A549 (cell line): ENCODE results near the gene VPS29. TPM values are rescaled to one million over a fixed set of nuclear protein-coding genes. Genes with fewer than 3 reads are reported as not detected.

Experiments used
- ATAC-seq, 2 experiments: fragments of 200-7000 bp in 1 of 2; fragments of >200 bp in 1 of 2; cut with Nextera tagmentation in 1 of 2; cut with Tn5 transposase in 1 of 2; 3 replicates each; pipeline versions ENCODE4 v1.8.0 to v1.9.1; 2018 to 2020; ENCODE audit warnings: mild to moderate bottlenecking in 1 of 2, moderate library complexity in 1 of 2
- CTCF ChIA-PET: fragments of 300-600 bp; sonication (Branson Sonifier 250); formaldehyde crosslinking; extraction: SDS; loops from one replicate; lab custom pipeline; 2021; ENCODE audit warnings: antibody characterized with exemption, inconsistent platforms; lab: Yijun Ruan, JAX
- POLR2A ChIA-PET: fragments of 350-600 bp; formaldehyde crosslinking; extraction: SDS; loops from one replicate; lab custom pipeline; 2021; ENCODE audit warnings: antibody characterized with exemption, inconsistent platforms; lab: Yijun Ruan, JAX
- DNase-seq, 2 experiments: peaks; one replicate each; pipeline versions ENCODE4 v3.0.0 to v3.0.0-alpha.2; 2011 to 2016; ENCODE audit warnings: low read depth in 1 of 2, low spot score in 1 of 2
- FAIRE-seq: peaks from 2 replicates; lab custom pipeline; 2011; peaks lifted over from hg19 to GRCh38; lab: Jason Lieb, UNC
- H3K27ac ChIP-seq, 2 experiments: fragments of >200 bp; sonication (Bioruptor Twin); formaldehyde crosslinking; 3 replicates each; pipeline ENCODE4 v1.5.1; 2016 to 2017
- H3K4me1 ChIP-seq: fragments of >200 bp; sonication (Bioruptor Twin); formaldehyde crosslinking; 3 replicates; pipeline ENCODE4 v1.6.1; 2016
- H3K4me2 ChIP-seq: fragments of >200 bp; sonication (Bioruptor Twin); formaldehyde crosslinking; 3 replicates; pipeline ENCODE4 v1.6.1; 2016
- H3K4me3 ChIP-seq: fragments of >200 bp; sonication (Bioruptor Twin); formaldehyde crosslinking; 3 replicates; pipeline ENCODE4 v1.5.1; 2016
- H3K9me3 ChIP-seq: fragments of >200 bp; sonication (Bioruptor Twin); formaldehyde crosslinking; 3 replicates; pipeline ENCODE4 v1.6.1; 2016
- ATOH8 ChIP-seq: fragments of 250-450 bp; sonication (Bioruptor Pico); IDR thresholded peaks from 2 replicates; pipeline ENCODE4 v1.5.0; 2020; ENCODE audit warnings: low read depth, mild to moderate bottlenecking, moderate library complexity
- BHLHE40 ChIP-seq: IDR thresholded peaks from 2 replicates; pipeline ENCODE4 v1.6.1; 2012; ENCODE audit warnings: low read depth, low read length, inconsistent platforms
- CEBPB ChIP-seq, 2 experiments: fragments of >200 bp in 1 of 2; sonication (Bioruptor Twin) in 1 of 2; formaldehyde crosslinking in 1 of 2; IDR thresholded peaks; 2 replicates each; pipeline ENCODE4 v1.6.1; 2012 to 2016
- E2F6 ChIP-seq: IDR thresholded peaks from 2 replicates; pipeline ENCODE4 v1.6.1; 2012; ENCODE audit warnings: low read depth, borderline replicate concordance
- FOSB ChIP-seq: fragments of 250-450 bp; sonication (Bioruptor Pico); IDR thresholded peaks from 2 replicates; pipeline ENCODE4 v1.5.0; 2020; ENCODE audit warnings: mild to moderate bottlenecking, moderate library complexity
- HOXB5 ChIP-seq: fragments of 250-450 bp; sonication (Bioruptor Pico); IDR thresholded peaks from 2 replicates; pipeline ENCODE4 v1.5.0; 2020; ENCODE audit warnings: mild to moderate bottlenecking, moderate library complexity
- JUN ChIP-seq, 2 experiments: fragments of >200 bp; sonication (Bioruptor Twin); formaldehyde crosslinking; IDR thresholded peaks; 2 replicates in 1 of 2; 3 replicates in 1 of 2; pipeline ENCODE4 v1.6.1; 2016 to 2017
- KDM5A ChIP-seq: fragments of 200-600 bp; sonication (generic); IDR thresholded peaks from 2 replicates; pipeline ENCODE4 v1.6.1; 2016; ENCODE audit warnings: antibody characterized with exemption, mild to moderate bottlenecking
- PHF8 ChIP-seq: fragments of 200-600 bp; sonication (generic); IDR thresholded peaks from 2 replicates; pipeline ENCODE4 v1.6.1; 2016; ENCODE audit warnings: low read depth, mild to moderate bottlenecking, antibody characterized with exemption, moderate library complexity, borderline replicate concordance
- POLR2AphosphoS2 ChIP-seq: conservative IDR thresholded peaks from 2 replicates; pipeline ENCODE4 v1.6.1; 2012; ENCODE audit warnings: low read length, improper control_type of control experiment, inconsistent platforms
- RARB ChIP-seq: fragments of 250-450 bp; sonication (Bioruptor Pico); IDR thresholded peaks from 2 replicates; pipeline ENCODE4 v1.8.0; 2021; ENCODE audit warnings: mild to moderate bottlenecking, moderate library complexity
- RNF2 ChIP-seq: fragments of 200-600 bp; sonication (generic); IDR thresholded peaks from 2 replicates; pipeline ENCODE4 v1.6.1; 2016; ENCODE audit warnings: low read depth, mild to moderate bottlenecking, antibody characterized with exemption, moderate library complexity, borderline replicate concordance
- SMC3 ChIP-seq: fragments of >200 bp; sonication (Bioruptor Twin); formaldehyde crosslinking; IDR thresholded peaks from 3 replicates; pipeline ENCODE4 v1.6.1; 2018; ENCODE audit warnings: inconsistent platforms
- TFCP2L1 ChIP-seq: fragments of 250-450 bp; sonication (Bioruptor Pico); IDR thresholded peaks from 2 replicates; pipeline ENCODE4 v1.5.0; 2021; ENCODE audit warnings: mild to moderate bottlenecking
- ZC3H11A ChIP-seq: fragments of 450-650 bp; IDR thresholded peaks from 2 replicates; pipeline ENCODE4 v1.6.1; 2014; ENCODE audit warnings: antibody characterized with exemption, mild to moderate bottlenecking
- ZNF302 ChIP-seq: fragments of 250-450 bp; sonication (Bioruptor Pico); IDR thresholded peaks from 2 replicates; pipeline ENCODE4 v1.9.0; 2021; ENCODE audit warnings: inconsistent platforms, mild to moderate bottlenecking, moderate library complexity
- ZSCAN20 ChIP-seq: fragments of 250-450 bp; sonication (Bioruptor Pico); IDR thresholded peaks from 2 replicates; pipeline ENCODE4 v1.8.0; 2022; ENCODE audit warnings: mild to moderate bottlenecking, moderate library complexity
- WGBS: methylation state at CpG from one replicate; pipeline ENCODE4 v1.1.6; 2017; ENCODE audit errors: missing lambda C conversion rate; 5-methylcytosine and 5-hydroxymethylcytosine counted together
- polyA plus RNA-seq, 4 experiments: library from polyadenylated mRNA; depleted of rRNA in 3 of 4; stranded (reverse); fragments of >200 nt; fragmentation: RNase III in 1 of 4; extraction: RNeasy Plus Mini Kit Qiagen cat#74134 plus additional on column Dnase treatment in 1 of 4; gene quantifications; 2 replicates in 3 of 4; 3 replicates in 1 of 4; pipeline ENCODE4 v1.2.3, GENCODE V29; 2011 to 2017
- TF ChIP-seq, protein P1 (sequence below): IDR thresholded peaks from 2 replicates; pipeline ENCODE4 v1.6.1; 2012
- TF ChIP-seq, protein P2 (sequence below): fragments of 200-600 bp; sonication (generic); IDR thresholded peaks from 2 replicates; pipeline ENCODE4 v1.6.1; 2016; ENCODE audit warnings: antibody characterized with exemption, mild to moderate bottlenecking, moderate library complexity
- TF ChIP-seq, protein P3 (sequence below): fragments of >200 bp; sonication (Bioruptor Twin); formaldehyde crosslinking; IDR thresholded peaks from 2 replicates; pipeline ENCODE4 v1.6.1; 2016
- TF ChIP-seq, protein P4 (sequence below): fragments of >200 bp; sonication (Bioruptor Twin); formaldehyde crosslinking; IDR thresholded peaks from 3 replicates; pipeline ENCODE4 v1.6.1; 2016

Gene VPS29
- polyA plus RNA-seq, 2 of the 4 experiments (the other 2 are of a cell fraction), result 183 to 230 TPM

GRCh38 chr12:110505332-110505731 lies 3.4 kb upstream of the VPS29 start:
- no peak for ATAC-seq
- peaks cover 6% of the 10 kb centered on the region for H3K9me3 ChIP-seq
- no peak for FAIRE-seq
- no peak overlapping the region for H3K4me3 ChIP-seq
- POLR2A ChIA-PET, result no interaction called here
- 56% methylated on average over 3 of the region's 3 CpGs for WGBS
- DNase-seq, result no peak
- peaks cover 5% of the 10 kb centered on the region for H3K4me1 ChIP-seq
- no peak for TF ChIP-seq KDM5A
- TF ChIP-seq, protein P1, sequence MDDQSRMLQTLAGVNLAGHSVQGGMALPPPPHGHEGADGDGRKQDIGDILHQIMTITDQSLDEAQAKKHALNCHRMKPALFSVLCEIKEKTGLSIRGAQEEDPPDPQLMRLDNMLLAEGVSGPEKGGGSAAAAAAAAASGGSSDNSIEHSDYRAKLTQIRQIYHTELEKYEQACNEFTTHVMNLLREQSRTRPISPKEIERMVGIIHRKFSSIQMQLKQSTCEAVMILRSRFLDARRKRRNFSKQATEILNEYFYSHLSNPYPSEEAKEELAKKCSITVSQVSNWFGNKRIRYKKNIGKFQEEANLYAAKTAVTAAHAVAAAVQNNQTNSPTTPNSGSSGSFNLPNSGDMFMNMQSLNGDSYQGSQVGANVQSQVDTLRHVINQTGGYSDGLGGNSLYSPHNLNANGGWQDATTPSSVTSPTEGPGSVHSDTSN, result no peak
- TF ChIP-seq, protein P2, sequence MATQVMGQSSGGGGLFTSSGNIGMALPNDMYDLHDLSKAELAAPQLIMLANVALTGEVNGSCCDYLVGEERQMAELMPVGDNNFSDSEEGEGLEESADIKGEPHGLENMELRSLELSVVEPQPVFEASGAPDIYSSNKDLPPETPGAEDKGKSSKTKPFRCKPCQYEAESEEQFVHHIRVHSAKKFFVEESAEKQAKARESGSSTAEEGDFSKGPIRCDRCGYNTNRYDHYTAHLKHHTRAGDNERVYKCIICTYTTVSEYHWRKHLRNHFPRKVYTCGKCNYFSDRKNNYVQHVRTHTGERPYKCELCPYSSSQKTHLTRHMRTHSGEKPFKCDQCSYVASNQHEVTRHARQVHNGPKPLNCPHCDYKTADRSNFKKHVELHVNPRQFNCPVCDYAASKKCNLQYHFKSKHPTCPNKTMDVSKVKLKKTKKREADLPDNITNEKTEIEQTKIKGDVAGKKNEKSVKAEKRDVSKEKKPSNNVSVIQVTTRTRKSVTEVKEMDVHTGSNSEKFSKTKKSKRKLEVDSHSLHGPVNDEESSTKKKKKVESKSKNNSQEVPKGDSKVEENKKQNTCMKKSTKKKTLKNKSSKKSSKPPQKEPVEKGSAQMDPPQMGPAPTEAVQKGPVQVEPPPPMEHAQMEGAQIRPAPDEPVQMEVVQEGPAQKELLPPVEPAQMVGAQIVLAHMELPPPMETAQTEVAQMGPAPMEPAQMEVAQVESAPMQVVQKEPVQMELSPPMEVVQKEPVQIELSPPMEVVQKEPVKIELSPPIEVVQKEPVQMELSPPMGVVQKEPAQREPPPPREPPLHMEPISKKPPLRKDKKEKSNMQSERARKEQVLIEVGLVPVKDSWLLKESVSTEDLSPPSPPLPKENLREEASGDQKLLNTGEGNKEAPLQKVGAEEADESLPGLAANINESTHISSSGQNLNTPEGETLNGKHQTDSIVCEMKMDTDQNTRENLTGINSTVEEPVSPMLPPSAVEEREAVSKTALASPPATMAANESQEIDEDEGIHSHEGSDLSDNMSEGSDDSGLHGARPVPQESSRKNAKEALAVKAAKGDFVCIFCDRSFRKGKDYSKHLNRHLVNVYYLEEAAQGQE, result no peak
- no peak for TF ChIP-seq ZC3H11A
- TF ChIP-seq FOSB, result no peak
- TF ChIP-seq CEBPB (IDR thresholded peaks at IDR 0.05), result no peak
- TF ChIP-seq SMC3, result no peak
- TF ChIP-seq, protein P3, sequence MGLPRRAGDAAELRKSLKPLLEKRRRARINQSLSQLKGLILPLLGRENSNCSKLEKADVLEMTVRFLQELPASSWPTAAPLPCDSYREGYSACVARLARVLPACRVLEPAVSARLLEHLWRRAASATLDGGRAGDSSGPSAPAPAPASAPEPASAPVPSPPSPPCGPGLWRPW, result no peak
- no peak for TF ChIP-seq ZSCAN20
- TF ChIP-seq, protein P4, sequence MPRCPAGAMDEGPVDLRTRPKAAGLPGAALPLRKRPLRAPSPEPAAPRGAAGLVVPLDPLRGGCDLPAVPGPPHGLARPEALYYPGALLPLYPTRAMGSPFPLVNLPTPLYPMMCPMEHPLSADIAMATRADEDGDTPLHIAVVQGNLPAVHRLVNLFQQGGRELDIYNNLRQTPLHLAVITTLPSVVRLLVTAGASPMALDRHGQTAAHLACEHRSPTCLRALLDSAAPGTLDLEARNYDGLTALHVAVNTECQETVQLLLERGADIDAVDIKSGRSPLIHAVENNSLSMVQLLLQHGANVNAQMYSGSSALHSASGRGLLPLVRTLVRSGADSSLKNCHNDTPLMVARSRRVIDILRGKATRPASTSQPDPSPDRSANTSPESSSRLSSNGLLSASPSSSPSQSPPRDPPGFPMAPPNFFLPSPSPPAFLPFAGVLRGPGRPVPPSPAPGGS, result no peak
- TF ChIP-seq POLR2AphosphoS2, result no peak
- TF ChIP-seq TFCP2L1 (CRISPR knock-in tag), result no peak
- TF ChIP-seq E2F6, result no peak
- no peak overlapping the region for H3K27ac ChIP-seq
- no peak overlapping the region for H3K4me2 ChIP-seq
- CTCF ChIA-PET, result interaction anchor here (10.1 kb wide), 1 partner anchor 97 kb away, joined by 184 read pairs; no protein-coding TSS in a partner anchor

DNA sequence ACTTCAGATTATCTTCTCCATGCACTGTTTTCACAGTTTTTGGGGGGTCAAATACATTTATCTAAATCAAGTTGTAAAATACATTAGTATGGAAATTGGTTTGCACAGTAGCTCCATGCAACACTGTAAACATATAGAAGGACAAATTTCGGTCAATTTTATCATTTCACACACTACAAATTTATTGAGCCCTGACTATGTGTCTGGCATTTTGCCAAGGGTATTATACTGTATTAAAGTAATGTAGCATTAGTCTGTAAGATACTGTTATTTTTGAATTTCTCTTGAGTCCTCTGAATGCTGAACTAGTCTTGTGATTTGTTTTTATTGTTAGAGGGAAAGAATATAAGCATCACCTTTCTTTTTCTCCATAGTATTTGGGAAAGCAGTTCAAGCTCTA lies 1.5 kb upstream of the VPS29 start:
- FAIRE-seq (no peak), DNase-seq (no peak), ATAC-seq (no peak)
- WGBS, result 75% methylated on average over 1 of the region's 1 CpG
- Histone ChIP-seq H3K27ac (no peak overlapping the region), H3K4me3 (no peak overlapping the region), H3K4me1 (peaks cover 24% of the 10 kb centered on the region), H3K4me2 (no peak overlapping the region), H3K9me3 (peaks cover 6% of the 10 kb centered on the region)
- POLR2A ChIA-PET, result no interaction called here
- no peak for TF ChIP-seq RNF2
- no peak for TF ChIP-seq BHLHE40
- TF ChIP-seq, protein P4, result no peak
- TF ChIP-seq PHF8, result no peak
- no peak for TF ChIP-seq ZSCAN20
- TF ChIP-seq RARB (CRISPR knock-in tag), result no peak
- TF ChIP-seq HOXB5 (CRISPR knock-in tag), result no peak
- no peak for TF ChIP-seq ATOH8 (CRISPR knock-in tag)
- TF ChIP-seq, protein P1, result no peak
- TF ChIP-seq SMC3, result no peak
- no peak for TF ChIP-seq JUN (IDR thresholded peaks at IDR 0.05)
- TF ChIP-seq ZNF302 (CRISPR knock-in tag), result no peak
- CTCF ChIA-PET, result interaction anchor here (0.7 to 1.9 kb wide), 8 partner anchors 8 to 99 kb away, joined by 3 to 7 read pairs (median 4); partner anchors contain the start of gene FAM216A
